CD14-positive monocyte (primary cell): ENCODE measurements around the gene STARD7. TPM values are rescaled to one million over a fixed set of nuclear protein-coding genes. Genes with fewer than 3 reads are reported as not detected.

ENCODE experiments used
- DNase-seq, 3 donors: peaks; one replicate each; pipeline ENCODE4 v3.0.0-alpha.2; 2011 to 2022
- H2AFZ ChIP-seq: 2 replicates; pipeline ENCODE4 v1.6.0; 2012; ENCODE audit warnings: mild to moderate bottlenecking, low read depth, low read length, inconsistent platforms; ENCODE audit not compliant: insufficient read depth, poor library complexity, severe bottlenecking
- H3K27ac ChIP-seq, 2 donors: 1 replicate in 1 of 2; 2 replicates in 1 of 2; pipeline ENCODE4 v1.5.1; 2012 to 2013; ENCODE audit warnings: low read length in 2 of 2, control low read depth in 1 of 2, inconsistent platforms in 1 of 2, low read depth in 1 of 2, mild to moderate bottlenecking in 1 of 2
- H3K27me3 ChIP-seq, 2 donors: one replicate each; pipeline versions ENCODE4 v1.6.0 to v1.6.1; 2011 to 2013; ENCODE audit warnings: low read length in 2 of 2; ENCODE audit not compliant: control insufficient read depth in 2 of 2, insufficient read depth in 2 of 2
- H3K36me3 ChIP-seq, 2 donors: replicated peaks in 1 of 2; 1 replicate in 1 of 2; 2 replicates in 1 of 2; pipeline versions ENCODE4 v1.5.1 to v1.6.1; 2012 to 2013; ENCODE audit warnings: low read length in 2 of 2, control low read depth in 1 of 2, inconsistent platforms in 1 of 2, mild to moderate bottlenecking in 1 of 2; ENCODE audit not compliant: insufficient read depth in 2 of 2, control insufficient read depth in 1 of 2
- H3K4me1 ChIP-seq, 2 donors: 1 replicate in 1 of 2; 2 replicates in 1 of 2; pipeline versions ENCODE4 v1.5.1 to v1.6.1; 2012 to 2013; ENCODE audit warnings: low read length in 2 of 2, control low read depth in 1 of 2, inconsistent platforms in 1 of 2, mild to moderate bottlenecking in 1 of 2, moderate library complexity in 1 of 2; ENCODE audit not compliant: insufficient read depth in 2 of 2, control insufficient read depth in 1 of 2
- H3K4me2 ChIP-seq: replicated peaks from 2 replicates; pipeline ENCODE3; 2012; ENCODE audit warnings: low read length, moderate library complexity, mild to moderate bottlenecking; ENCODE audit not compliant: poor library complexity, severe bottlenecking; ENCODE audit errors: extremely low read depth
- H3K4me3 ChIP-seq, 3 experiments: fragments of 200-600 bp in 1 of 3; sonication (generic) in 1 of 3; replicated peaks in 1 of 3; 1 replicate in 2 of 3; 2 replicates in 1 of 3; pipeline ENCODE4 v1.5.1; 2011 to 2013; ENCODE audit warnings: low read length in 3 of 3, mild to moderate bottlenecking in 3 of 3, control low read depth in 2 of 3, low read depth in 2 of 3, inconsistent platforms in 1 of 3, moderate library complexity in 1 of 3
- H3K79me2 ChIP-seq: 2 replicates; pipeline ENCODE4 v1.6.0; 2012; ENCODE audit warnings: mild to moderate bottlenecking, control low read depth, inconsistent platforms, low read length, moderate library complexity; ENCODE audit not compliant: insufficient read depth
- H3K9ac ChIP-seq: 2 replicates; pipeline ENCODE4 v1.6.0; 2017; ENCODE audit warnings: low read length, mild to moderate bottlenecking; ENCODE audit not compliant: insufficient read depth, poor library complexity, severe bottlenecking
- H3K9me3 ChIP-seq, 2 donors: replicated peaks in 1 of 2; 1 replicate in 1 of 2; 2 replicates in 1 of 2; pipeline versions ENCODE4 v1.5.1 to v1.6.1; 2012 to 2013; ENCODE audit warnings: low read length in 2 of 2, control low read depth in 1 of 2; ENCODE audit not compliant: control insufficient read depth in 1 of 2, insufficient read depth in 1 of 2
- H4K20me1 ChIP-seq: 2 replicates; pipeline ENCODE4 v1.6.0; 2012; ENCODE audit warnings: mild to moderate bottlenecking, low read length, control low read depth, moderate library complexity; ENCODE audit not compliant: insufficient read depth
- H3K27ac Mint-ChIP-seq, 7 donors: one replicate each; pipeline ENCODE4 v1.8.0; 2020; ENCODE audit warnings: mild to moderate bottlenecking in 7 of 7, mixed read lengths in 7 of 7, moderate library complexity in 6 of 7, inconsistent platforms in 2 of 7
- H3K27me3 Mint-ChIP-seq, 3 donors: one replicate each; pipeline ENCODE4 v1.8.0; 2021 to 2022; ENCODE audit warnings: low read depth in 3 of 3, mild to moderate bottlenecking in 3 of 3, mixed read lengths in 3 of 3, moderate library complexity in 3 of 3, inconsistent platforms in 1 of 3
- H3K36me3 Mint-ChIP-seq, 2 donors: one replicate each; pipeline ENCODE4 v1.8.0; 2020; ENCODE audit warnings: mixed read lengths in 2 of 2, inconsistent platforms in 1 of 2, mild to moderate bottlenecking in 1 of 2
- H3K4me1 Mint-ChIP-seq: one replicate; pipeline ENCODE4 v1.8.0; 2020; ENCODE audit warnings: mild to moderate bottlenecking, mixed read lengths
- H3K4me3 Mint-ChIP-seq, 2 donors: one replicate each; pipeline ENCODE4 v1.8.0; 2020; ENCODE audit warnings: mild to moderate bottlenecking in 2 of 2, mixed read lengths in 2 of 2, moderate library complexity in 1 of 2
- H3K9me3 Mint-ChIP-seq, 7 donors: one replicate each; pipeline ENCODE4 v1.8.0; 2020 to 2022; ENCODE audit warnings: mixed read lengths in 7 of 7, mild to moderate bottlenecking in 6 of 7, moderate library complexity in 6 of 7, inconsistent platforms in 2 of 7
- CTCF ChIP-seq: fragments of 200-600 bp; IDR thresholded peaks from one replicate; pipeline ENCODE4 v1.8.0; 2022; ENCODE audit warnings: antibody characterized with exemption, mild to moderate bottlenecking
- WGBS: methylation state at CpG from one replicate; pipeline ENCODE4 v1.1.5; 2013; ENCODE audit warnings: missing lambda C conversion rate; ENCODE audit not compliant: insufficient coverage; 5-methylcytosine and 5-hydroxymethylcytosine counted together
- intact Hi-C, 2 donors: fragments of 100-400 bp; cut with micrococcal nuclease; formaldehyde crosslinking; loops; one replicate each; pipeline versions ENCODE4 v1.15.0 to v1.15.1; 2023
- polyA plus RNA-seq, 3 donors: library from polyadenylated mRNA; depleted of rRNA in 1 of 3; unstranded in 2 of 3; stranded (reverse) in 1 of 3; fragments of 300-500 nt in 2 of 3; fragments of >200 nt in 1 of 3; fragmentation: Illumina TruSeq in 2 of 3; gene quantifications; 1 replicate in 2 of 3; 2 replicates in 1 of 3; pipeline ENCODE4 v1.2.3, GENCODE V29; 2012 to 2021

The STARD7 gene
- polyA plus RNA-seq, 3 donors, result 38.0 to 179 (median 172) TPM

GRCh38 chr2:96251721-96252292 is 43.2 kb upstream of the STARD7 start:
- Histone ChIP-seq H3K9me3 (no peaks in the 10 kb centered on the region), H3K9ac (no peak overlapping the region), H3K36me3 (peaks cover 54 to 67% of the 10 kb centered on the region in 2 donors), H2AFZ (no peak overlapping the region), H3K4me3 (no peak overlapping the region), H3K27ac (peak overlapping the region; percentile 39 to 58), H3K4me2 (no peak overlapping the region), H3K4me1 (peaks cover 61 to 74% of the 10 kb centered on the region in 2 donors), H3K27me3 (no peaks in the 10 kb centered on the region), H3K79me2 (peaks cover 72% of the 10 kb centered on the region), H4K20me1 (peaks cover 3% of the 10 kb centered on the region)
- peaks cover 78% of the 10 kb centered on the region for H3K4me1 Mint-ChIP-seq
- no peaks in the 10 kb centered on the region for H3K9me3 Mint-ChIP-seq
- H3K36me3 Mint-ChIP-seq, result peaks cover 74 to 81% of the 10 kb centered on the region in 2 donors
- no peak for TF ChIP-seq CTCF
- H3K27ac Mint-ChIP-seq, result peak overlapping the region; percentile 42 to 77 (median 68)
- peaks cover 0 to 4% (median 2%) of the 10 kb centered on the region in 3 donors for H3K27me3 Mint-ChIP-seq
- DNase-seq, result peak; percentile 40 to 68 (median 46)
- intact Hi-C loops, result no loop called here
- WGBS, result 98% methylated on average over 5 of the region's 6 CpGs
- H3K4me3 Mint-ChIP-seq, result no peak overlapping the region

- peak overlapping the region in 3 of 7 donors; percentile 10 to 76 (median 47) for H3K27ac Mint-ChIP-seq
- WGBS, result 99% methylated on average over 4 of the region's 6 CpGs
Measured at GRCh38 chr2:96250188-96250587, 41.6 kb upstream of the STARD7 start.

More at GRCh38 chr2:96250188-96250587, 41.6 kb upstream of the STARD7 start:
- Histone ChIP-seq H3K79me2 (peaks cover 68% of the 10 kb centered on the region), H3K4me2 (no peak overlapping the region), H2AFZ (no peak overlapping the region), H3K4me3 (no peak overlapping the region), H3K36me3 (peaks cover 53 to 59% of the 10 kb centered on the region in 2 donors), H3K27me3 (no peaks in the 10 kb centered on the region), H3K27ac (peak overlapping the region in 1 of 2 donors; percentile 3), H3K9me3 (no peaks in the 10 kb centered on the region), H4K20me1 (peaks cover 3% of the 10 kb centered on the region), H3K4me1 (peaks cover 63 to 74% of the 10 kb centered on the region in 2 donors), H3K9ac (no peak overlapping the region)
- Mint-ChIP-seq H3K27me3 (peaks cover 0 to 4% (median 0%) of the 10 kb centered on the region in 3 donors), H3K9me3 (peaks cover 0 to 4% (median 0%) of the 10 kb centered on the region in 7 donors), H3K36me3 (peaks cover 69 to 77% of the 10 kb centered on the region in 2 donors), H3K4me1 (peaks cover 78% of the 10 kb centered on the region), H3K4me3 (no peak overlapping the region)
- no peak for DNase-seq
- intact Hi-C loops, result no loop called here
- no peak for TF ChIP-seq CTCF
